Suppressor macrophage treated with lipopolysaccharide for 1 hour (primary cell): ENCODE results near the gene TULP3.
"Not testable (repeated sequence)": the region's sequence is repeated elsewhere in the genome, so short reads cannot be mapped to it uniquely, and the experiment has no call there.

ENCODE experiments used
- DNase-seq, 3 donors: peaks; one replicate each; pipeline ENCODE4 v3.0.0-alpha.2; 2020 to 2022

The TULP3 gene, protein sequence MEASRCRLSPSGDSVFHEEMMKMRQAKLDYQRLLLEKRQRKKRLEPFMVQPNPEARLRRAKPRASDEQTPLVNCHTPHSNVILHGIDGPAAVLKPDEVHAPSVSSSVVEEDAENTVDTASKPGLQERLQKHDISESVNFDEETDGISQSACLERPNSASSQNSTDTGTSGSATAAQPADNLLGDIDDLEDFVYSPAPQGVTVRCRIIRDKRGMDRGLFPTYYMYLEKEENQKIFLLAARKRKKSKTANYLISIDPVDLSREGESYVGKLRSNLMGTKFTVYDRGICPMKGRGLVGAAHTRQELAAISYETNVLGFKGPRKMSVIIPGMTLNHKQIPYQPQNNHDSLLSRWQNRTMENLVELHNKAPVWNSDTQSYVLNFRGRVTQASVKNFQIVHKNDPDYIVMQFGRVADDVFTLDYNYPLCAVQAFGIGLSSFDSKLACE

DNA sequence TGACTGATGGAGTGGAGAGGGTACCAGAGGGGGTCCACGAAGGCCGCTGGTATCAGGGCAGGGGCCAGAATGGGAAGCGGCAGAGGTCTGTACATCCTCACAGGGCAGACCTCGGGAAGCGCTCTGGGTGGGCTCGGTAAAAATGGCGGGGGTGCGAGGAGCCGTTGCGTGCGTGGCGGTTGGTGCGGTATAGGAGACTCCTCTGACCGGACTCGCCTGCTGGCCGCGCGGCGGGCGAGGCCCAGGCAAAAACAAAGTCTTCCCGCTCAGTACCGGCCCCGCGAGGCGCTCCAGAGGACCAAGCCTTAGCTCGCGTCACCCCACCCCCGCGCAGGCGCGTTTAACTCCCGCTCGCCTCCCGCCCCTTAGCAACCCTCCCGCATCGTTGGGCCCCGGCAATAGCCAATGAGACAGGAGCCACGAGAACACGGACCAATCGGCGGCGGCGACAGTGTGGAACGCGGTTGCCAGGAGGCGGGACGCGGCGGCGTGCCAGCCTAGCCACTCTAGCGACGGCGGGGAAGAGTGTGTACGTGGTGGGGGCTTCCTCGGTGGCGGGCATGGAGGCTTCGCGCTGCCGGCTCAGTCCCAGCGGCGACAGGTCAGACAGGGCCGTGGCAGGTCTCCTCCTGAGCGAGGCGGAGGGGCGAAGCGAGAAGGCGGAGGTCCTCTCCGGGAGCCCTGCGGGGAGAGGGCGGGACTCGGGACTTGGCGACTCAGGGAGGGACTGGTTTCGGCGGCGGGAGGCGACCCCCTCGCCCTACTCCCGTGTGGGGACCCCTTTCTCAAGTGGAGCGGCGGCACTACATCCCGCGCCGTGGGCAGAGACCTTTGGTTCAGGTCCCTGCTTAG, at the start of gene TULP3:
Gene TULP3 (plus strand): TSS at position 504 of the 852 bp plus-strand sequence. CDS start 57 bp downstream, at position 561.
- DNase-seq = peak; percentile 98 to 99 (median 99)

DNA sequence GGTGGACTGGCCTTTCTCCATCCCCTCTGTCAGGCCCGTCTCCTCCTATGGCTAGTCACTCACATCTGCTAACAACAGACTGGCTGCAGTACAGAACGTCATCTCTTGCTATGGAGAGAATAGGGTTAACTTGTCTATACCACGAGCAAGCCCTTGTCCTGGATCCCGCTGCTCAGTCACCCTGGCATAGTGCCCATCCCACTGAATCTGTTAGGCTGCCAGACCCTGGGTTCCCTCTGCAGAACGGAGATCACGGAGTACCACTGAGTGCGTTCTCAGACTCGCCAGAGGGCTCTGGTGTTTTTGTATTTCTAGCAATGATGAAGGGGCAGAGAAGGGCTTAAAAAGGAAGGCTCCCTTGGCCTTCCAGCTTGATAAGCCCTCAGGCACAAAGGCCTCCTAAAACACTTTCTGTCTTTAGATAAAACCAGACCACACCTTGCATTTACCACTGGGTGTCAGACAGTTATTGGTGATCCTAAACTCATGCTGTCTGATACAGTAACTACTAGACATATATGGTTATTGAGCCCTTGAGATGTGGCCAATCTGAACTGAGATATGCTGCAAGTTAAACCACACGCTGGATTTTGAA, 49.5 kb upstream of the TULP3 start:
- no peak for DNase-seq

DNA sequence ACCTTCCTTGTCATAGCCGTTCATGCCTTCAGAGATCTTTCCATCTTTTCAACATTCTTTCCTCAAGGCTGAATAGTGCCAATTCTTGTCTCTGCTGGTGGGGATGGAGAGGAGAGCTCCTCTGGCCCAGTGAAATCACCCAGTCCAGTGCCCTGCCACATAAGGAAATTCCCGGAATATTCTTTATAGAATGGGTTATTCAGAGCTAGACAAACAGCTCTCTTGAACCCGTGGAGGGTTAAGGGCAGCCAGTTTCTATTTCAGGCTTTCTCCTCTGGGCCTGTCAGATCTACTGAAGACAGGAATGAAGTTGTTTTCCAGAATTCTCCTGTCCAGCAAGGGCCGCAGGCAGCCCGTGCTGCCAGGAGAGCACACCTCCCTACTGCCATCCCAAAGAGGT, 47.7 kb upstream of the TULP3 start:
- DNase-seq = no peak

GRCh38 chr12:2844786-2845185, 45.9 kb upstream of the TULP3 start:
- DNase-seq = no peak

DNA sequence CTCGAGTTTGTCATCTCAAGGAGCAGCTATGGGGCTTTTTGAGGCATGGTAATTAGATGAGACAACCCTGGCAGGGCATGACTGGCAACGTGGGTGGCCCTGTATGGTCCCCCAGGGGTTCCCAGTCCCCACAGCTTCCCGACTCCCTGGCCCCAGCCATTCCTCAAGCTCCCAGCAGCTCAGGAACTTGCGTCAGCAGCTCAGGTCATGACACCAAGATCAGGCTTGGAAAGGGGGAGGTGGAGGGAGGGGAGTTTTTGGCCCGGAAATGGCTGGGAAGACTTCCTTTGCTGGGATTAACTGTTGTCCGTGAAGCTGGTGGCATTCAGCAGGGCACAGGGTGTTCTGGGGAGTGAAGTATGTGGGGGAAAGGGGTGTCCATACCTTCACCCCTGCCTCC, 45.4 kb upstream of the TULP3 start:
- DNase-seq = peak in 2 of 3 donors; percentile 18 to 22

DNA sequence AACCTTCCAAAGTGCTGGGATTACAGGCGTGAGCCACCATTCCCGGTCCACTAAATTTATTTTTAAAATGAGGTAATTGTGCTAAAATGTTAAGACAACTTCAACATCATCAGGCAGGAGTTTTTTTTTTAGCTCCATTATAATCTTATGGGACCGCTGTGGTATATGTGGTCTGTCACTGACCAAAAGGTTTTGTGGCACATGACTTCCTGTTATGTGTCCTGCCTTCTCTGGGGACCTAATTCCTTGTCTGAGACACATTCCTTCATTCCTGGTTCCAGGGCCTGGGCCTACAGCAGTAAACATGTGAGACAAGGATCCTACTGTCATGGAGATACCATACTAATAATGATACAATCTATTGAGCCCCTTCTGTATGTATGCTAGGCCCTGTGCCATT, 38.8 kb upstream of the TULP3 start:
- DNase-seq = no peak

DNA sequence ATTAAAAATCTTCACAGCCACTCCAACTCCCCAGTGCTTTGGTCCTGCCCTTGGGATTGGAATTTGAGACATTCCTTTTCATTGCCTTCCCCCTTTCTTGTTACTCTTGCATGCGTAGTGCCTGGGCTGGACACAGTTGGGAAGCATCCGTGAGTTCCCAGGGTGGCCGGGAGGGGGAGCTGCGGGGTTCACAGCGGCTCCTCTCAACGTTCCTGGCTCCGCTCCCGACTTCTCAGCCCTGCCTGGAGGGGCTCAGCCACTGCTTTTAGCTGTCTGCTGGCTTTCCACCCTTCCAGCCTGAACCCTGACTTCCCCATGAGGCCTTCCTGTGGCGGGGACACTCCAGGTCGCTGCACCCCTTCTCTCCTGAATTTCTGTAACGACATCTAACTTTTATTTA, 37.1 kb upstream of the TULP3 start:
- peak; percentile 63 to 80 (median 72) for DNase-seq

- DNase-seq = no peak
These were observed 35.8 kb upstream of the TULP3 start for GRCh38 chr12:2854669-2855453.

DNA sequence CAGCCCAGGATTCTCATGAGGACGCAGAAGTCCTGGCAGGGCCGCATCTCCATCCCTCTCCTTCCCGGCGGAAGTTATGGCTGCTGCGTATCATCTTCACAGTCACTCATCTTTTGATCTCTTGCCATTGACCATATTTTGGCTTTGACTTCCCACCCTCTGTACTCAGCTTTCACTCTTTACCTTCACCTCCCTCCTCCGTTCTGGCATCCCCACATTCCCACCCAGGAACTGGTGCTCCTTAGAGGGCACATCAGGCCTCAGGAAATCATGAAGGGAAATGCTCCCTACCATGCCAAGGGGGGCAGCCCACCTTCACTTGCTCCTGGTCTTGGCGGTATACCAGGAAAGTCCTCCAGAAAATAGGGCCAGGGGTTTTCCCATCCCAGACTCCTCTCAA, 35.1 kb upstream of the TULP3 start:
- DNase-seq = no peak

- DNase-seq = no peak
These were observed 34.6 kb upstream of the TULP3 start for GRCh38 chr12:2856051-2856450.

GRCh38 chr12:2857021-2857431, 33.7 kb upstream of the TULP3 start, which contains the start of gene TEX52:
Gene TEX52 (minus strand): TSS chr12:2857039. CDS start chr12:2857026, 13 bp downstream.
- no peak for DNase-seq

DNA sequence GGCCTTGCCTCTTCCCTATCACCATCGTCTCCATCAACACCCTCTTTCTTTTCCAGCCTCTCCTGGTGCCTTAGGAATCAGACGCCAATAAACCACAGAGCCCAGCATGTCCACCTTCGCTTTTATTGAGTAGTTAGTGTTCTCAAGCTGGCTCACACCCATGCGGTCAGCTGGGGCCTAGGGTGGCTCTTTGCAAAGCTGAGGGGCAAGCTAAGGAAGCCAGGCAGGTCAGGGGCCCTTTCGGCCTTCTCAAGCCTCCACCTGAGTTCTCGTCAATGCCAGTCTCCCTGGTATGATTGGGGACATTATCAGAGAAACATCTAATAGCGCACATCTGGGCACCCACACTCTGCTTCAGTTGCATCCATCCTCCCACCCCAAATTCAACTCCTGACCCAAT, 33.1 kb upstream of the TULP3 start:
- DNase-seq = no peak

DNA sequence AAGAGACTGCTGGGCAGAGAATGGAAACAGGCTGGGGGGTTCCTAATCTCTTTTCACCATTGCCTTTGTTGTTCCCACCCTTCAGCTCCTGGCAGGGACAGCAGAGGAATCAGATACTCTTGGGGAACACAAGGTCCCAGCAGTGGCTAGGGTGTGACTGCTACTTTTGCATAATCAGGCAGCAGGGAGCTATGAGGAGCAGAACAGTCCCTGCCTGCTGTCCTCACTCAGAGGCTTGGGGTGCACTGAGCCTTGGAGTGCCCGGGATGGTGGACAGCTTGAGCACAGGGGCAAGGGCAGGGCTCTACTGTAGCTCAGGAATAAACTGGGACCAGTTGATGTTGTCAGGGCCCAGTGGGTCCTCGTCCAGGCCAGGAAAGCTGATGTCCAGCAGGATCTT, 32.4 kb upstream of the TULP3 start:
- DNase-seq = no peak

- DNase-seq = no peak
These were observed 31.7 kb upstream of the TULP3 start for GRCh38 chr12:2858944-2859421.

GRCh38 chr12:2860170-2860569, 30.5 kb upstream of the TULP3 start:
- no peak for DNase-seq

DNA sequence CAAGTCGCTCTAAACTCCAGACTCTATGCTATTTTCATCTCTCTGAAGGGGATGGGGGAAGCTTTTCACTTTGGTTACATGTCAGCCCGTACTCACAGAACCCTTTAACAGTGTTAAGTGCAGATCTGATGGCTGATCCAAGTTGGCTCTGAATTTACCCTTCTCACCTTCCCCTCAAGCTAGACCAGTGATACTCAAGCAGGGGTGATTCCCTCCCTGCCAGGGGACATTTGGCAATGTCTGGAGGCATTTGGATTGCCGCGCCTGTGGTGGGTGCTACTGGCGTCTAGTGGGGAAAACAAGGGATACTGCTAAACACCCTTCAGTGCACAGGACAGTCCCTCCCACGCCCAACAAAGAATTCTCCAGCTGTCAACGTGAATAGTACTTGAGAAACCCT, 27.8 kb upstream of the TULP3 start:
- DNase-seq = no peak

DNA sequence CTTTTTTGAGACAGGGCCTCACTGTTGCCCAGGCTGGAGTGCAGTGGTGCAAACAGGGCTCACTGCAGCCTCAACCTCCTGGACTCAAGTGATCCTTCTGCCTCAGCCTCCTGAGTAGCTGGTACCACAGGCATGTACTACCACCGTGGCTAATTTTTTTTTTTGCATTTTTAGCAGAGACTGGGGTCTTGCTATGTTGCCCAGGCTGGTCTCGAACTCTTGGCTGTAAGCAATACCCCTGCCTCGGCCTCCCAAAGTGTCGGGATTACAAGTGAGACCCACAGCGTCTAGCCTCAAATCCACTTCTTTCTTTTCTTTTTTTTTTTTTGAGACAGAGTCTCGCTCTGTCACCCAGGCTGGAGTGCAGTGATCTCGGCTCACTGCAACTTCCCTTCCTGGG, 27.3 kb upstream of the TULP3 start:
- not testable (repeated sequence) for DNase-seq

DNA sequence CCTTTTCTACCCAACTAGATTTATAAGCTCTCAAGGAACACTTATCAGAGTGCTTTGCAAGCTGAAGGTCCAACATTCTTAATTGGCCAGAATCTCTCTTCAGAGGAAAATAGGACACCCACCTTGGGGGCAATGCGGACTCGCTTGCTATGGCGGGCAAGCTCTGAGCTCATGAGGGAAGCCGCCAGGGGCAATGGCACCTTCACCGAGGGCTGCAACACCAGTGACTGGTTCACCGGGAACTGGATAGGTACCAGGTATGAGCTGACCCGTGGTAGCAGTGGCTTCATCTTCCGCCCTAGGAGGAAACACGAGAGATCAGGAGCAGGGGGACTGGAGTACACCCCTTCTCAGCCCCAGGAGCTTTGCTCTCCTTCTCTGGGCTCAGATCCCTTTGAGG, 26.5 kb upstream of the TULP3 start:
- DNase-seq = no peak

GRCh38 chr12:2868986-2869632, 21.6 kb upstream of the TULP3 start:
- not testable (repeated sequence) for DNase-seq

DNA sequence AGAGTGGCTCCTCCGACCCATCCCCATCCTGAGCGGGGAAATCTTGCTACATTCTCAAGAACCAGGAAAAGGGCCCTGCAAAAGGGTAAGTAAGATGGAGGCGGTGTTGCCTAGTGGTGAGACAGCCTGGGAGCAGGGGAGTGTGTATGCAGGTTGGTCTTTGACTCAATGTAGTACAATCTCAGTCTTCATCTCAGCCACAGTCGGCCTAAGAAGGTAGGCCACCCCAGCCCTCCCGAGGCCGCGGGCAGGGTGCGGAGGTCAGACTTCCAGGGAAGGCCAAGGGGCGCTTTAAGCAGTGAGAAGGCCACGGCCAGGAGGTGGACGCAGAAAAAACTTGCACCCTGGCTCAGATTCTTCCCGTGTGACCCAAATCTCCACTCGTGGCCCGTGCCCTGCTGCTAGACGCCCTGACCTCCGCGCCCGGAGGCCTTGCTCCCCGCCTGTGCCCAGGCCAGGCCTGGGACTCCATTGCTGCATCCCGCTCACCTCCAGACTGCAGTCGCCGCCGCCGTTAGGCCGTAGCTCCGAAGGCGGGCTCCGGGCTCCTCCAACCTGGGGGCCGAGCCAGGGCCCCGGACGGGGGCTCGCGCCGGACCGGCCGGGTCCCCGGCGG, 14.2 kb upstream of the TULP3 start:
- DNase-seq = peak in 2 of 3 donors; percentile 5 to 24
